ENCODE data around the gene PHLDA2. TPM values are rescaled to one million over a fixed set of nuclear protein-coding genes. Genes with fewer than 3 reads are reported as not detected.

The PHLDA2 gene
- total RNA-seq, 1 experiment from 2014 or later: 195 TPM

- TF ChIP-seq TCF7L2 (IDR thresholded peaks at IDR 0.05; ENCODE audit: low read depth, low read length) (no peak), POLR2AphosphoS5 (IDR thresholded peaks at IDR 0.05; ENCODE audit: low read depth, low read length) (no peak), SIN3A (IDR thresholded peaks at IDR 0.05; ENCODE audit: borderline replicate concordance, insufficient read depth, low read depth, low read length) (no peak), CTCF (IDR thresholded peaks at IDR 0.05) (no peak)
- TF ChIP-seq, protein P1, sequence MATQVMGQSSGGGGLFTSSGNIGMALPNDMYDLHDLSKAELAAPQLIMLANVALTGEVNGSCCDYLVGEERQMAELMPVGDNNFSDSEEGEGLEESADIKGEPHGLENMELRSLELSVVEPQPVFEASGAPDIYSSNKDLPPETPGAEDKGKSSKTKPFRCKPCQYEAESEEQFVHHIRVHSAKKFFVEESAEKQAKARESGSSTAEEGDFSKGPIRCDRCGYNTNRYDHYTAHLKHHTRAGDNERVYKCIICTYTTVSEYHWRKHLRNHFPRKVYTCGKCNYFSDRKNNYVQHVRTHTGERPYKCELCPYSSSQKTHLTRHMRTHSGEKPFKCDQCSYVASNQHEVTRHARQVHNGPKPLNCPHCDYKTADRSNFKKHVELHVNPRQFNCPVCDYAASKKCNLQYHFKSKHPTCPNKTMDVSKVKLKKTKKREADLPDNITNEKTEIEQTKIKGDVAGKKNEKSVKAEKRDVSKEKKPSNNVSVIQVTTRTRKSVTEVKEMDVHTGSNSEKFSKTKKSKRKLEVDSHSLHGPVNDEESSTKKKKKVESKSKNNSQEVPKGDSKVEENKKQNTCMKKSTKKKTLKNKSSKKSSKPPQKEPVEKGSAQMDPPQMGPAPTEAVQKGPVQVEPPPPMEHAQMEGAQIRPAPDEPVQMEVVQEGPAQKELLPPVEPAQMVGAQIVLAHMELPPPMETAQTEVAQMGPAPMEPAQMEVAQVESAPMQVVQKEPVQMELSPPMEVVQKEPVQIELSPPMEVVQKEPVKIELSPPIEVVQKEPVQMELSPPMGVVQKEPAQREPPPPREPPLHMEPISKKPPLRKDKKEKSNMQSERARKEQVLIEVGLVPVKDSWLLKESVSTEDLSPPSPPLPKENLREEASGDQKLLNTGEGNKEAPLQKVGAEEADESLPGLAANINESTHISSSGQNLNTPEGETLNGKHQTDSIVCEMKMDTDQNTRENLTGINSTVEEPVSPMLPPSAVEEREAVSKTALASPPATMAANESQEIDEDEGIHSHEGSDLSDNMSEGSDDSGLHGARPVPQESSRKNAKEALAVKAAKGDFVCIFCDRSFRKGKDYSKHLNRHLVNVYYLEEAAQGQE (IDR thresholded peaks at IDR 0.05; ENCODE audit: insufficient read depth in 1 of 2, low read depth in 2 of 2, low read length in 1 of 2): no peak
- no peak overlapping the region for H3K4me3 ChIP-seq (ENCODE audit: low read depth in 2 of 2, low read length in 2 of 2)
- peaks cover 2% of the 10 kb centered on the region; the same call in 1 of the 2 replicates for H3K4me1 ChIP-seq (ENCODE audit: control insufficient read depth, insufficient read depth, low read length)
- in situ Hi-C loops (cut with HindIII; ENCODE audit: low pct_unique_long_range_greater_than_20kb, low sequenced_read_pairs): no loop called here
- DNase-seq (ENCODE audit: low read depth, low spot score) (no peak), ATAC-seq (no peak)
- H3K36me3 ChIP-seq (ENCODE audit: control insufficient read depth, insufficient read depth, low read length): no peaks in the 10 kb centered on the region
- CTCF ChIA-PET: interaction anchor here (1.6 kb wide), 1 partner anchor 348 kb away, joined by 6 read pairs; no protein-coding TSS in a partner anchor
- H3K9me3 ChIP-seq (ENCODE audit: control insufficient read depth, insufficient read depth, low read depth, low read length): no peaks in the 10 kb centered on the region
- no TSS peak for BruUV-seq (replicated peaks)
- no peaks in the 10 kb centered on the region for H3K27me3 ChIP-seq (ENCODE audit: control insufficient read depth, insufficient read depth, low read length)
- no peak overlapping the region for H3K27ac ChIP-seq (ENCODE audit: low read length)
- intact Hi-C loops (cut with micrococcal nuclease; ENCODE audit: unreplicated experiment): loop anchor here (10.0 kb wide), 1 partner anchor 186 kb away; the partner anchor contains the start of gene KCNQ1OT1
- POLR2A ChIA-PET: no interaction called here
Observed at GRCh38 chr11:2880646-2881045, 48.6 kb downstream of the PHLDA2 start.

DNA sequence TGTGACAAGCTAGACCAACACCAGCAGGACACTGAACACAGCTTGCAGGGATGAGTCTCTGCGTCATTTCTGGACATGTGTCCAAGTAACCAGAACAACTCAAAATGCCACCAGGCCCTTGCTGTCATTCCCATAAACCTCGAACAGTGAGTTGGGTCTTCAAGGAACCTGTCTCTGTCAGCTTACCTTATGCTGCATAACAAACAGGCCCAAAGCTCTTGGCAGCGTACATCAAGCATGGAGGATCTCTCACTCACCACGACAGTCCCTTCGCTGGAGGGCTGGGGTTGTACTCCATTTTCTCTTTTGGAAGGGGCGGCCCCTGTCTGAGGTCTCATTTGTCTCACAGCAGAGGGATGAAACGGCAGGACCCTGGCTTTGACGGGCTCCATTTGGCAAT is 50.4 kb downstream of the PHLDA2 start:
- intact Hi-C loops (cut with micrococcal nuclease; ENCODE audit: unreplicated experiment): no loop called here
- no peak overlapping the region for H3K27ac ChIP-seq (ENCODE audit: low read length)
- in situ Hi-C loops (cut with HindIII; ENCODE audit: low pct_unique_long_range_greater_than_20kb, low sequenced_read_pairs): no loop called here
- H3K4me1 ChIP-seq (ENCODE audit: control insufficient read depth, insufficient read depth, low read length): no peaks in the 10 kb centered on the region
- ChIA-PET POLR2A (interaction anchor here (0.6 kb wide), 1 partner anchor 701 kb away, joined by 4 read pairs; no protein-coding TSS in a partner anchor), CTCF (interaction anchor here (1.2 kb wide), 1 partner anchor 9 kb away, joined by 4 read pairs; no protein-coding TSS in a partner anchor)
- TF ChIP-seq TCF7L2 (IDR thresholded peaks at IDR 0.05; ENCODE audit: low read depth, low read length) (no peak), POLR2AphosphoS5 (IDR thresholded peaks at IDR 0.05; ENCODE audit: low read depth, low read length) (no peak), SIN3A (IDR thresholded peaks at IDR 0.05; ENCODE audit: borderline replicate concordance, insufficient read depth, low read depth, low read length) (no peak), CTCF (IDR thresholded peaks at IDR 0.05) (no peak)
- TF ChIP-seq, protein P1 (IDR thresholded peaks at IDR 0.05; ENCODE audit: insufficient read depth in 1 of 2, low read depth in 2 of 2, low read length in 1 of 2): no peak
- BruUV-seq (replicated peaks): no TSS peak
- no peak overlapping the region for H3K4me3 ChIP-seq (ENCODE audit: low read depth in 2 of 2, low read length in 2 of 2)
- DNase-seq (ENCODE audit: low read depth, low spot score) (no peak), ATAC-seq (no peak)
- no peaks in the 10 kb centered on the region for H3K36me3 ChIP-seq (ENCODE audit: control insufficient read depth, insufficient read depth, low read length)
- H3K27me3 ChIP-seq (ENCODE audit: control insufficient read depth, insufficient read depth, low read length): no peaks in the 10 kb centered on the region
- no peaks in the 10 kb centered on the region for H3K9me3 ChIP-seq (ENCODE audit: control insufficient read depth, insufficient read depth, low read depth, low read length)

Data from Panc1 (cell line).